Inflammatory macrophage (primary cell): ENCODE data around the gene ATP2C2.
"Not testable (repeated sequence)": the region's sequence is repeated elsewhere in the genome, so short reads cannot be mapped to it uniquely, and the experiment has no call there.

ENCODE experiments used
- DNase-seq, 2 donors: peaks; one replicate each; pipeline ENCODE4 v3.0.0-alpha.2; 2020 to 2022
- total RNA-seq, 18 experiments: gene quantifications; one replicate each; lab custom pipeline; 2026; ENCODE audit warnings: mixed read lengths in 6 of 18, inconsistent platforms in 2 of 18; lab: John Stamatoyannopoulos, UW

ATP2C2 gene, protein sequence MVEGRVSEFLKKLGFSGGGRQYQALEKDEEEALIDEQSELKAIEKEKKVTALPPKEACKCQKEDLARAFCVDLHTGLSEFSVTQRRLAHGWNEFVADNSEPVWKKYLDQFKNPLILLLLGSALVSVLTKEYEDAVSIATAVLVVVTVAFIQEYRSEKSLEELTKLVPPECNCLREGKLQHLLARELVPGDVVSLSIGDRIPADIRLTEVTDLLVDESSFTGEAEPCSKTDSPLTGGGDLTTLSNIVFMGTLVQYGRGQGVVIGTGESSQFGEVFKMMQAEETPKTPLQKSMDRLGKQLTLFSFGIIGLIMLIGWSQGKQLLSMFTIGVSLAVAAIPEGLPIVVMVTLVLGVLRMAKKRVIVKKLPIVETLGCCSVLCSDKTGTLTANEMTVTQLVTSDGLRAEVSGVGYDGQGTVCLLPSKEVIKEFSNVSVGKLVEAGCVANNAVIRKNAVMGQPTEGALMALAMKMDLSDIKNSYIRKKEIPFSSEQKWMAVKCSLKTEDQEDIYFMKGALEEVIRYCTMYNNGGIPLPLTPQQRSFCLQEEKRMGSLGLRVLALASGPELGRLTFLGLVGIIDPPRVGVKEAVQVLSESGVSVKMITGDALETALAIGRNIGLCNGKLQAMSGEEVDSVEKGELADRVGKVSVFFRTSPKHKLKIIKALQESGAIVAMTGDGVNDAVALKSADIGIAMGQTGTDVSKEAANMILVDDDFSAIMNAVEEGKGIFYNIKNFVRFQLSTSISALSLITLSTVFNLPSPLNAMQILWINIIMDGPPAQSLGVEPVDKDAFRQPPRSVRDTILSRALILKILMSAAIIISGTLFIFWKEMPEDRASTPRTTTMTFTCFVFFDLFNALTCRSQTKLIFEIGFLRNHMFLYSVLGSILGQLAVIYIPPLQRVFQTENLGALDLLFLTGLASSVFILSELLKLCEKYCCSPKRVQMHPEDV
- 0 to 0.23 (median 0.02) reads per million in 18 experiments for total RNA-seq

DNA sequence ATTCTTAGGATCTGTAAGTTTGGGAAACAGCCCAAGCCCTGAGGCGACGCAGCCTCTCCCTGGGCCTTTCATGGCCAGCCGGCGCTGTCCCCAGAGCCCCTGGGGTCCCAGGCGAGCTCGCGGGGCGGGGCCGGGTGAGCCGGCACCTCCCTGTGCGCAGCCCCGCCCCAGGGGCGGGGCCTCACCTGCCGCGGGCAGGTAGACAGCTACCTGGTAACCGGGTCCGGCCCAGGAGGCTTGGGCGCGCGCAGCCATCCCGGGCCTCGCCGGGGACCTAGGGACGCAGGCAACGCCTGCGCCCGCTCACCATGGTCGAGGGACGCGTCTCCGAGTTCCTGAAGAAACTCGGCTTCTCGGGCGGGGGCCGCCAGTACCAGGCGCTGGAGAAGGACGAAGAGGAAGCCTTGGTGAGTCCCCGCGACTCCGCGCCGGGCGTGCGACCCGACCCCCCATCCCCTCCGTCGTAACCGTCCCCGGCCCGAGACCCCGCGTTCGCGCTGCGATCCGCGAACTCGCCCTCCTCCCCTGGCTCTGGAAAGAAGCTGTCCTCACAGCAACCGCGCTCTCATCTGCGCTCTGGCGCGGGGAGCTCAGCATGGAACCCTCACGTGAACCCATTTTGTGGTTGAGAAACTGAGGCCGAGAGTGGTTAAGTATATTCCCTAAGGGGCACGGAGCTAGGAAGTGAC, at the start of gene ATP2C2:
Gene ATP2C2 (plus strand): TSS at position 231 of the 689 bp plus-strand sequence. CDS start 78 bp downstream, at position 309.
- no peak for DNase-seq

DNA sequence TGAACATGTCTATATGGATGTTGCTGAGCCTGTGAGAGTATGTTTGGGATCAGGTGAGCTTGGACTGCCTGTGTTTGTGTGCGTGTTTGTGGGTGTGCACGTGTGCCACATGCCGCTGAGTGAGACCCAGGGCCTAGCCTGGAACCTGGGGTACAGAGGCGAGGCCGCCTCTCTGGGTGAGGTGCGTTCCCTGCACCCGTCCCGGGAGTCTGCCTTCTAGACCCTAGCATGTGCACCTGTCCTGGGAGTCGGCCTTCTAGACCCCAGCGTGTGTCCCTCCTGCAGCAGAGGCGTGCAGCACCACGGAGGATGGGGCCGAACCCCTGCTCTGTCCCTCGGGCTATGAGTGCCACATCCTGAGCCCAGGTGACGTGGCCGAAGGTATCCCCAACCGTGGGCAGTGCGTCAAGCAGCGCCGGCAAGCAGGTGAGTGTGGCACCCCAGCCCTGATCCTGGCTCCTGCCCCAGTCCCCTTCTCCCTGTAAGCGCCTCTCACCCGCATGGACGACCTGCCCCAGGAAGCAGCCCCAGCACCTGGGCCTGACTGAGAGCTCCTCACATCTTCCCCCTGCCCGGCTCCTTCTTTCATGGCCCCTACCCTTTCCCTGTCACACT, 49.1 kb upstream of the ATP2C2 start:
- DNase-seq: no peak

DNA sequence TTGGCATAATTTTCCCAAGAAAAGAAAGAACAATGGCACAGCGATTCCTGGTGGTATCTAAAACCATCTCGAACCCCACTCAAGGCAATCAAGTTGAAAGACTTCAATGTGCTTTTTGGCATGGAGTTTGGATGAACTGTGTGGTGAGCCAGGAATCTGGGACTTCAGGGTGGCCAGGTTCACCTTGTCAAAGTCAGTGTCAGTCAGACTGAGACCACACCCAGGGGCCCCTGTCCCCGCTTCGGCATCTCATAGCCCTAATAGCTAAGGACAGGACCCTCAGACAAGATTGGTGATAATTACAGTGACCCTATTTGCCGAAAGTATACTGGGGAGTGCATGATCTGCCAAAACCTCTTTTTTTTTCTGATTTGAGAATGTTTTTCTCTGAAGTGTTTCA, 47.8 kb upstream of the ATP2C2 start:
- DNase-seq: no peak

DNA sequence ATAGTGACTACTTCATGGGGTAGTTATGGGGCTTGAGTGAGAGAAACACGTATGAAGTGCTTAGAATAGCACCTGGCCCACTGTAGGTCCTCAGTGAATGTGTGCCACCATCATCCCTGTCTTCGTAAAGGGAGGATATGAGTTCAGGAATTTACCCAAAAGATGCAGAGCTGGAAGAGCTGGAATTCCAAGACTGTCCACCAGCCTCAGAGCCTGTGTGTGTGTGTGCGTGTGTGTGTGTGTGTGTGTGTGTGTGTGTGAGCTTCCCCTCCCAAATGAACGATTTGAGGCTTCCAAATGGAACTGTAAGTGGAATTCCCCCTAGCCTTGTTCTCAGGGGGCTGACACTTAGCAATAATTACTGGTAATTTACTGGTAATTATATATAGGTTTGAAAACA, 46.4 kb upstream of the ATP2C2 start:
- DNase-seq: no peak

DNA sequence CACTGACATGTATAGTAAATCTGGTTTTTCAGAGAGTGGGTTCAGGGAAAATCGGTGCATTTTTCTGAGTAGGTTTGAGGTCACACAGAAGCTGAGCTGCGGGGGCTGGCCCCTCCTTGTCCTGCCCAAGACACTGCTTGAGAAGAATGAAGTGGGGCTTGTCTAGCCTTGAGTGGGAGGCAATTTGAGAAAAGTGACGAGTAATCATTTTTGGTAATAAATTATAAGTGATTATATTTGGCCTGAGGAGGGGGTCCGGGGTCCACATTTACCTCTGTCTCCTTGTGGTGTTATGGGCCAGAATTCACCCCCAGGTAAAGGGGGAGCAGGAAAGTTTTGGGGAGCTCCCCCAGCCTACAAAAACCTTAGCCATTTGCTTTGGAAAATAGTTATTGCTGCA, 45.6 kb upstream of the ATP2C2 start:
- DNase-seq: no peak

DNA sequence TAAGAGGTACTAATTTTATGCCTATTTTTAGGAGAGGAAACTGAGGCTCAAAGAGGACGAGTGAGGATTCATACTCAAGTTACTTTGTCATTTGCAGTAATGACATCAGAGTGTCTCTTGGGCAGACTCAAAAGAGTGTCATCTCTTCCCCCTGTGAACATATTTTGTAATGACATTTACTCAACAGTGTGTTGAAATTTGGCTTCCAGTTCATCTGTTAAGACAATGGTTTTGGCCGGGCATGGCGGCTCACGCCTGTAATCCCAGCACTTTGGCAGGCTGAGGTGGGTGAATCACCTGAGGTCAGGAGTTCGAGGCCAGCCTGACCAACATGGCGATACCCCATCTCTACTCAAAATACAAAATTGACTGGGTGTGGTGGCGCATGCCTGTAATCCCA, 44.7 kb upstream of the ATP2C2 start:
- peak; percentile 56 to 78 for DNase-seq

DNA sequence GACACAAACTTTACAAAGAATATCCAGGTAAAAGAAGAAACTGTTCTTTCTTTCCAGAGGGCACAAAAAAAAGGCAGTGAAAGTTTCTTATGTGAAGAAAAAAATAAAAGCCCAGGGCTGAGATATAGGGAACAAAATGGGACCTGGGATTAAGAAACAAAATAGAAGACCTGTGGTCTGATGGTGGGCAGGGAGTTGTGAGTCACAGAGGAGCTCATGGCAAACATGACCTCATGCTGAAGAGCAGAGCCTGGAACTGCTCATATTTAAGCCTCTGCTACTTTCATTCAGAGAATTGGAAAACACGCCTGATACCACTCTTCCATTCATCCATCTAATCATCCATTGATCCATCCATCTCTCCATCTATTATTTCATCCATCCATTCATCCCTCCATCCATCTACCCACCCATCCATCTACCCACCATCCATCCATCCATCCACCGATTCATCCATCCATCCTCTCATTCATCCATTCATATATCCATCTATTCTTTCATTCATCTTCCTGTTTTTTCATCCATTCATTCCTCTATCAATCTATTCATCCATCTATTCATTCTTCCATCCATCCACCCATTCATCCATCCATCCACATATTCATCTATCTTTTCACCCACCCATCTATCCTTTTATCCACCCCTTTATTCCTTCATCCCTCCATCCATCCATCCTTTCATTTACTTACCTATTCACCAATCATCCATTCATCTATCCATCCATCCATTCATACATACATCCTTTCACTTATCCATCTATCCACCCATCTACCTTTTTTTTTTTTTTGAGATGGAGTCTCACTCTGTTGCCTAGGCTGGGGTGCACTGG, 43.7 kb upstream of the ATP2C2 start:
- peak; percentile 27 to 61 for DNase-seq

DNA sequence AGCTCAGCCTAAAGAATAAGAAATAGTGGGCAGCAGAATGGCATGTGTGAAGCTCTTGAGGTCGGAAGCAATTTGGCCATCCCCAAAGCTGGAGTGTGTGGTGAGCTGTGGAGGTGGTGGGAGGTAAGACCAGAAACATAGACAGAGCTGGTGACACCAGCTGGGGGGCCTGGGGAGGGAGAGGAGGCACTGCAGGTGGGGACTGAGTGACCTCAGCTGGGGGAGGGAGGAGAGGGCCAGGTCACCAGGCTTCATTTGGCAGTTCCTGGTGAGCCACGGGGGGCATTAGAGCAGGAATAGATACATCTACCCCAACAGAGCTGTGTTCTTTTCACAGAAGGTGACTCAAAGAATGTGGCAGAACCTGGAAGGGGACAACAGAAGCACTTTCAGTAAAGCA, 41.8 kb upstream of the ATP2C2 start:
- no peak for DNase-seq

DNA sequence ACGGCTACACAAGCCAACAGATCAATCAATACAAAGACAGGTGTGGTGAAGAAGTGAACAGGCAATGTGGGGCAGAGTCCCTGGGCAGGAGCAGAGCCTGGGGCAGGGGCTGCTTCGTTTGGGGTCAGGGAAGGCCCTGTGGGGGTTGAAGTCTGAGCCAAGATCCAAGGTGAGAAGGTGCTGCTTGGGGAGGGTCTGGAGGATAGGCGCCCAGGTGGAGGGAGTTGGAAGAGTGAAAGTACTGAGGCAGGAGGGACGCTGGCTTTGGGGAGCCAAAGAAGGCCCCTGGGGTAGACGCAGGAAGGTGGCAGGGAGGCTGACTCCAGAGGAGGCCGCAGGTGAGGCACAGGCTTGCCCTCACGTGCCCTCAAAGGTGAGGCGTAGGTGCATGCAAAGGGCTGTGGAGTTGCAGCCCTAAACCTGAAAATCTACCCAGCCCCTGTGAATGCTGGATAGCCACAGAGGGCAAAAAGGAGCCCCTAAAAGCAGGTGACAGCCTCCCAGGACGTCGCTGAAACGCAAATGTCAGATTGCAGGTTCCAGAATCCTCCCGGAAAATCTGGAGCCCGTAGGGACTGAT, 40.3 kb upstream of the ATP2C2 start:
- no peak for DNase-seq

DNA sequence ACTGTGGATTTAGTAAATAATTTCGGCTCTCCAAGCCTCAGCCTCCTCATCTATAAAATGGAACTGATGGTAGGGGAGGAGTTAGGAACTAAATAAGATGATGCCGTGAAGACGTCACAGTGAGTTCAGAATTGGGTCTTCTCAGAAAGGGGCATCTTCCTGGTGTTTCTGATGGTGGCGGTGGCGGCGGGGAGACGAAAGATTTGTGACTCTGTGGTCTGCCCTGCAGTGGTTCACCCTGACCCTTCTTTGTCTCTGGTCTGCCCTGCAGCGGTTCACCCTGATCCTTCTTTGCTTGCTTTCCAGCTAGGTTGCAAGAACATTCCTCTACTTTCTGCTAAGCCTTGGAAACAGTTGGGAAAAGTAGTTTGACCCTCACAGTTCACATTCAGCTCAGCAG, 39.3 kb upstream of the ATP2C2 start:
- no peak for DNase-seq

DNA sequence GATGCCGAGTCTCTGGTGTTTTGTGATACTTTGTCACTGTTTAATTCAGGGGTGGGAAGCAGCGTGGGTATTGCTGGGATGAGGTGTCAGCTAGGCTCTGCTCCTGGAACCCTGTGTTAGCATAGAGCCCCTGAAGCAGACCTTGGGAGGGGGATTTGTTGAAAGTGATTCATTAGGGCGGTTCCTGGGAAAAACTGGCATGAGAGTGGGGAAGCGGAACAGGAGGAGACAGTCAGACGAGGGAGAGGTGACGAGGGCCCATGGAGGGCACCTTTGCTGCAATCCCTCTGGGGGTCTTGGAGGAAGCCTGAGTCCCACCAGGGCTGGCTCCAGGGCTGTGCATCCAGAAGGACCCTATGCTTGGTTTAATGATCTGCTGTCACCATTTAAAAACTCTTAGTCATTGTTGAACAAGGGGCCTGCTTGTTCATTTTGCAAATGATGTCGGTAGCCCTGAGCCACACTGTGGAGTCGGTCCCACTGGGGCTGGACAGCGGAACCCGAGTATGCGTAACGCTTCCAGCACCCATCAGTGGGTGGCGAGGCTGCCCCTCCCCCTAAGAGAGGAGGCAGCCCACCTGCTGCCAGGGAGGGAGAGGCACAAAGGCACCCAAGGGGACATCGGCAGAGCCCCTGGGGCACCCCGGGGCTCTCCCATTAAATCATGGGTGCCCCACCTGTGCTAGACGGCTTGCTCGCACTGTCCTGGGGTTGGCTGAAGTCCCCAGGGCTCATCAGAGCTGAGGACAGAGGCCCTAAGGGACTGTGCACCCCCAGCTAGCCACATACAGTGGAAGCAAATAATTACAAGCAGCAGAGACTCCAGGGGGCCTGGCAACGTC, 38.3 kb upstream of the ATP2C2 start:
- DNase-seq: no peak

DNA sequence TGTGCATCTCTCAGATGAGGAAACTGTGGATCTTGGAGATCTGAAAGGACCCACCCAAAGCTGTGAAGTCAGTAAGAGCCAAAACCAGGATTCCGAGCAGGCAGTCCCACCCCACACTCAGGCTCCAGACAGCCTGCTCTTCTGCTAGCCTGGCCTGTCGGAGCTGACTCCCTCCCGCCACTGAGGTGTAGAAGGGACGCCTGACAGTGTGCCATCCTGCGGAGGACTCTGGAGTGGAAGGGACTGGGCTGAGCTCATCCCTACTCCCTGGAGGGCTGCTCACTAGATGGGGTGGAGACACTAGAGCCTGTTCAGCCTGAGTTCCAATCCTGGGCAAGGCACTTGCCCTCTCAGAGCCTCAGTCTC, 37.7 kb upstream of the ATP2C2 start:
- DNase-seq: no peak

DNA sequence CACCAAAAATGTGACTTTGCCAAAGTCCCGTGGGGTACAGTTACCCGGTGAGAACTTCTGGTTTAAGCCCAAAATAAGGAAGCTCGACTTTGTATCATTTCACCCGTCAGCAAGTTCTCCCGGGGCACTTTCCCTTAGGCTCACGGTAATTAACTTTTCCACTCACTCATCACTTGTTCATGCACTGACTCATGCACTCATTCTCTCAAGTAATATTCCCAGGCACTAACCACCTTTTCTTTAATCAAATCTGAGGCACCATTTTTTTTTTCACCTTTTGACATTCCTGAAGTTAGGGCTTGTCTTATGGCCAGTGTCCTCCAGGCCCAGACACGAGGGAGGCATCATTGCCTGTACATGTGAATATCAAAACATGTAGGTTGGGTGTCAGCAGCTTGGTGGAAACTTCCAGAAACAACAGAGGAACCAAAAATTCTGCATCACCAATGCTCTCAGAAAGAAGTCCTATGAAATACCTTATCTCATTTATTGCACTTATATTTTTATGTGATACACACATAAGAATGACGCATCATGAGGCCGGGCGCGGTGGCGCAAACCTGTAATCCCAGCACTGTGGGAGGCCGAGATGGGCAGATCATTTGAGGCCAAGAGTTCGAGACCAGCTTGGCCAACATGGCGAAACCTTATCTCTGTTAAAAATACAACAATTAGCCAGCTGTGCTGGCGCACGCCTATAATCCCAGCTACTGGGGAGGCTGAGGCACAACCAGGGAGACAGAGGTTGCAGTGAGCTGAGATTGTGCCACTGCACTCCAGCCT, 36.1 kb upstream of the ATP2C2 start:
- DNase-seq: no peak

DNA sequence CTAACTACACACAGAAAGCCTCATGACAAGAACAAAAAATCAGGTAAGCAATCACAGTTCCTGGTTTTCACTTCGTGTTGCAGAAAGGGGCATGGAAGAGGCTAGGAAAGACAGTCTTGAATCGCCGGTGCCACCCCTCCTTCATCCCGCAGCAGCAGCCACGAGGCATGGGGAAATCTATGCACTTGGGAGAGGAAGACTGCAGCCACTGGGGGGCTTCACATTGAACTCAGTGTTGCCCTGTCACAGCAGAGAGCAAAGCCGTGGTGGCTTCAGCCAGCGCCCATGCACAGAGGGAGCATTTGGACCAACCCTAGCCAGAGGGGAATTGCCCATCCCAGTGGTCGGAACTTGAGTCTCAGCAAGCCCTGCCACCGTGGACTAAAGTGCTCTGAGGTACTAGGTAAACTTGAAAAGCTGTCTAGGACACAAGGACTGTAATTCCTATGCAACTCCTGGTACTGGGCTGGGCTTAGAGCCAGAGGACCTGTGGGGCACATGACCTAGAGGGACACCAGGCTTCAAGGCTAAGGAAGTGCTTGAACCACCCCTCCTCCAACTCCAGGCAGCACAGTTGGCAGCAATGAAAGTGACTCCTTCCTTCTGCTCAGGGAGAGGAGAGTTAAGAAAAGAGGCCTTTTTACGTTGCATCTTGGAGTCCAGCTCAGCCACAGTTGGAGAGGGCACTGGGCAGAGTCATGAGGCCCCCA, 35.2 kb upstream of the ATP2C2 start:
- DNase-seq: no peak

DNA sequence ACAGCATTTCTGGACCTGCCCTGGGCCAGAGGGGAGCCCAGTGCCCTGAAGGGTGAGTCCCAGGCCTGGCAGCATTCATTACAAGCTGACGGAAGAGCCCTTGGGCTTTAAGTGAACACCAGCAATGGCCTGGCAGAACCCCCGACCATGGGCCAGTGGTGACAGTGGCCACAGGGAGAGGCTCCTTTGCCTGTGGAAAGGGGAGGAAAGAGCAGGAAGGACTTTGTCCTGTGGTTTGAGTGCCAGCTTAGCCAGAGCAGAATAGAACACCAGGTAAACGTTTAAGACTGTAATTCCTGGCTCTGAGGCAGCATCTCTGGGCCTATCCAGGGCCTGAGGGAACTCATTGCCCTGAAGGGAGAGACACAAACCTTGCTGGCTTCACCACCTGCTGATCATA, 34.3 kb upstream of the ATP2C2 start:
- no peak for DNase-seq

DNA sequence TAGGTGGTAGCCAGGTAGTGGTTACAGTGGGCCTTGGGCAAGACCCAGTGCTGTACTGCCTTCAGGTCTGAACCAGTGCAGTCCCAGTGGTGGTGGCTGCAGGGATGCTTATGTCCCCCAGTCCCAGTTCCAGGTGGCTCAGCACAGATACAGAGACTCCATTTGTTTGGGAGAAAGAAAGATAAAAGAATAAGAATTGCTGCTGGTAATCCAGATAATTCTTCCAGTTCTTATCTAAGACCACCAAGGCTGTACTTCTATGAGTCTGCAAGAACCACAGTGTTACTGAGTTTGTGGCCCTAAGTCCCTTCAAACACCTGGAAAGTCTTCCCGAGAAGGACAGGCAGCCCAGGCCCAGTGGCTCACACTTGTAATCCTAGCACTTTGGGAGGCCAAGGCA, 33.9 kb upstream of the ATP2C2 start:
- no peak for DNase-seq

DNA sequence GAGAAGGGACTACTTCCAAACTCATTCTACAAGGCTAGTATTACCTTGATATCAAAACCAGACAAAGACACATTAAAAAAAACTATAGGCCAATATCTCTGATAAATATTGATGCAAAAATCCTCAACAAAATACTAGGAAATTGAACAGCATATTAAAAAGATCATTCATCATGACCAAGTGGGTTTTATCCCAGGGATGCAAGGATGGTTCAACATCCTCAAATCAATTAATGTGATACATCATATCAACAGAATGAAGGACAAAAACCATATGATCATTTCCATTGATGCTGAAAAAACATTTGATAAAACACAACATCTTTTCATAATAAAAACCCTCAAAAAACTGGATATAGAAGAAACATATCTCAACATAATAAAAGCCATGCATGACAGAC, 31.1 kb upstream of the ATP2C2 start:
- DNase-seq: not testable (repeated sequence)

DNA sequence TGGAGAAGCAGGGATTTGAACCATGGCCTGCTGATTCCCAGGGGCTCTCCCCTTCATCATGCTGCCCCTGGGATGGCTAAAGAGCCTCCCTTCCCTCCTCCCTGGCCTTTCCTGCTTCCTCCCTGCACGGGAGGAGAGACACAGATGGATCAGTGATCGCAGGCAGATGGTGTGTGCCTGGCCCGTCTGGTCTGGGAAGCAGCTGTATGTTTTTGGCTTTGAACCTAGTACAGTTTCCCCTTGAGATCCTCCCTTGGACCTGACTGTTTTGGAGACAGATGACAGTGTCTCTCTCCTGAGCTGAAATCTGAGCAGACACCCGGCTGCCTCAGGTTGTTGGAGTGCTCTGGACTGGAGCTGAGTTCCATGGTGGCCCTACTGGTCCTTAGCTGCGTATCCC, 29.0 kb upstream of the ATP2C2 start:
- no peak for DNase-seq

DNA sequence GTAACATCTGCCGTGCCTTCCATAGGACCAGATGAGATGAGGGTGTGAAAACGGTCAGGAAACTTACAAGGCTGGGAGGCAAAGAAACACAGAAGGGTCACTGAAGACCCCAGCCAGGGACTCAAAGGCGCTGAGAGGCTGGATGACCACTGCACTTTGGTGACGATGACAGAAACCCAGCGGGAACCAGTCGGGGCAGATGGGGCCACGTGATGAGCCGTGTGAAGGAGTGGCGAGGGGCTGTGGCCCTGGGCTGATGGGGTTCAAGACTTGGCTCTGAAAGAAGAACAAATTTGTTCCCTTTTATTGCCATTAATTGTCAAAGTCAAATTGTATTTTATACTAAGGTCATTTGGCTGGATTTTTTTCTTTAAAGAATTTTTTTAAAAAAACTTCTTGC, 28.6 kb upstream of the ATP2C2 start:
- no peak for DNase-seq
